Measurements from ENCODE around the gene VLDLR.
"Not testable (repeated sequence)": the region's sequence is repeated elsewhere in the genome, so short reads cannot be mapped to it uniquely, and the experiment has no call there.

Gene VLDLR

DNA sequence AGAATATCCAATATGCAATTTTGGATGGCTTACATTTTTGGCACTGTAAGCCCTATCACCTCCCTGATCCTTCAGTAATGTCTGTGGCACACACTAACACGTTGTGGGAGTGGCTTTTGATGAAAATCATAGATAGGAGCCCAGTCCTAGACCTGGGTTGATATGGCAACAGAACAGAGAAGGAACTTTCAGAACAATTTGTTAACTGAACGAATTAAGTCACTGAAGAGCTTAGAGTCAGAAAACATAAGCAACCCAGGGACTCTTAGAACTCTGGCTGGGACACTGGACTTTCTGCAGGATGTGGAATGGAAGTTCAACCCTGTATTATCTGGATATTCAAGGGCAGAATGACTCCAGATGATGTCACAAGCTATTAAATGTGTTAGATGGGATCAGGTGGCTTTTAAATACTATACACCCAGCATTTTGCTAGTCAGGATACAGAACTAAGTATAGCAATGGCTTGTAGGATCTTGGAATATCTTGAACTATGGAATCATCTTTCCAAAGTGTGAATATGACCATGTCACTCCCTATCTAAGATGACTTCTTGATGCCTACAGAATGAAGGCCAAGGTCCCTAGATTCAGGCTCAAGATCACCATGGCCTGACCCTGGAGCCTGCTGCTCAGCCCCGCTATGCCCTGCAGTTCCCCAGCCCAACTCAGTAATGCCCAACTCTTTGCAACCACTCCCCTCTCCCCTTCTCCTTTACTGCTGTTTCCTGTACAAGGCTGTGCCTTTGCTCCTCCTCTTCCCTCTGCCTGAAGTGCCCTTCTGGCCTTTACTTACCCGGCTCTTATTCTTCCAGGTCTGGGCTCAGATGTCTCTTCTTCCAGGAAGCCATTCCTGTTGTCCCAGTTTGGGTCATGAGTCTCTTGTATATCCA is 42.8 kb downstream of the VLDLR start:
- no peak for DNase-seq

GRCh38 chr9:2666569-2666968 is 45.0 kb downstream of the VLDLR start:
- no peak for DNase-seq

- no peak for DNase-seq
These were observed 51.6 kb downstream of the VLDLR start for GRCh38 chr9:2673161-2673560.

GRCh38 chr9:2674141-2674824 is 52.7 kb downstream of the VLDLR start:
- DNase-seq: no peak

GRCh38 chr9:2675834-2676233 is 54.2 kb downstream of the VLDLR start:
- no peak for DNase-seq

GRCh38 chr9:2676466-2676865 is 54.9 kb downstream of the VLDLR start:
- DNase-seq: no peak

DNA sequence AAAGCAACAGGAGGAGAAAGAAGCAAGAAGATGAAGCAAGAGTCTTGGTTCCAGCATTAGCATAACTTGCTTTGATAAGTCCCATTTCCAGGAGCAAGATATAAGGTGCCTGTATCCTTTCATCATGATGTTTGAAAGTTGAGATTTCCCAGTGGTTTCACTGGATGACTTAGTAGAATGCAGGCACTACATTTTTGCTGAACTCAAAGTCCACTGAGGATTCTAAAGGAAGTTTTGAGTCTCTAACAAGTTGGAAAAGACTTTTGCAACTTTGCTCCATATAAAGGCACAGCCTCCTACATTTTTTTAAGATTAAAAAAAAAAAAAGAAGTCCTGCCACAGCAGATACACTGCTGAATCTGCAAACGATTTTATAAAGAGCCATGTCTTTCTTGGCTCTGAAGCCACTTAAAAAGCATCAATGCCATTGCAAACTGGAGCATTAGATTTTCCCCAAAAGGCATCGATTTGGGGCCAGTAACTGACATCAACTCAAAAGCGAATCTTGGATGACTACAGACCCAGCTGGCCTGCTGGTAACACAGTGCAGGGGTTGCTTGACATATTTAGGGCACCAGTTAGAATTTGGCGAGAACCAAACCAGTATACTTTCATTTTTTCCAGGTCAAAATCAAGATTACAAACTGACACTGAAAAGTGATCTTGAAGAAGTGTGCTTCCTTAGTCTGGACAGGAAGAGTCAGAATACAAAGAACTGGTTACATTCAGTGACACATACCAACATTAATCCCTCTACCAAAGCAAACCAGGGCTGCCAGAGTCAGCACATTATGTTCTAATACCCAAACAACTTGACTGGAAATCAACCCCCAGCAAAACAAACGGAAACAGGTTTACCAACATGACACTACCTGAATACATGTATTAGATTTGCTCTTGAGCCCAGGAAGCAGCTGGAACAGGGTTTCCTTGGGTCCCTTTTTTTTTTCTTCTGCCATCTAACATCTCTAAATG is 56.6 kb downstream of the VLDLR start:
- DNase-seq: no peak

- DNase-seq: no peak
These were observed 57.4 kb downstream of the VLDLR start for GRCh38 chr9:2679011-2679410.

DNA sequence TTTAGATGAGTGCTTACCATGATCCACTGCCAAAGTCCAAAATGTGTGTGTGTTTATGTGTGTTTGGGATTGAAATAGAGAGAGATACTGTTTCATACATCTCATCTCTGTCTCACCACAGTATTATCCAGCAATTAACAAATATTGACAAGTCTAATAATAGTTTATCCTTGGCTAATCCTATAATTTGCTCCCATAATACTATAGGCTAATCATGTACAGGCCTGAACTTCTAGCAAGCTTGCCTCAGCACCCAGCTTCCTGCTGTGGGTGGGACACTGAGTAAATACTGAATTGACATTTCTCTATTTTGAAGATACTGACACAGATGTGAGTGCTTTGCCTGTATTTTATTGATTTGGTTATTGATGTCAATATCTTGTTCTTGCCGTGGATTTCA is 60.4 kb downstream of the VLDLR start:
- DNase-seq: no peak

DNA sequence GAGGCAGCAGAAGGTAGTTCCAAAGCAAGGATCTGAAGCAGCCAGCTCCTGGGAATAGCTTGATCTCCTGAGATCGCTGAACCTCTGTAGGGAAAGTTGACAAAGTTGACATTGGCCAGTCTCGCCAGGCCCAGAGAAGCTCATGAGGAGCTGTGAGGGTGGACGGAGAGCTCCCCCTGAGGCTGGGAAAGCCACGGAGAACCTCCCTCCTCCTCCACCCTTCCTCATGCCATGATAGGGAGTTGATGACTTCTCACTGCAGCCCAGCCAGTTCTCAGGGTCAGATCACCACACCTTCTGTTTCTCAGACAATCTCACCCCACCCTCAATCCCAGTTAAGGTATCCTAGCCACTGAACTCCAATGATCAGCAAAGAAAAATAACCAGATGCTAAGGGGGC is 65.3 kb downstream of the VLDLR start:
- no peak for DNase-seq

GRCh38 chr9:2688636-2689035 is 67.0 kb downstream of the VLDLR start:
- DNase-seq: no peak

DNA sequence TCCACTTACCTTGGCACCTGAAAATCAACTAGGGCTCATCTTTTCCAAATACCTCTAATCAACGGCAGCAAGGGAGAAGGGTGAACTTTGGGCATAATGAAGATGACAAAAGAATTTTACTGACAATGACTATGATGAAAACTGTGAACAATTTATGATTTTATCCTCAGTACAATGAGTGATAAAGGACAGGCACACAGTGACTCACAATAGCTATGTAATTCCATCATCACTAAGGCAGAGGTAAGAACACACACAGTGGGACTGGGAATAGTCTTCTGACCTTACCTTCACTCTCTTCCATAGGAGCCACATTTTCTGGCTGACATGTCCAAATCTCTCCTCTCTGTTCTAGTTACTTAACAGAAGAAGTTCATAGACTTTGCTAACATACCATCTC is 69.6 kb downstream of the VLDLR start:
- DNase-seq: no peak

DNA sequence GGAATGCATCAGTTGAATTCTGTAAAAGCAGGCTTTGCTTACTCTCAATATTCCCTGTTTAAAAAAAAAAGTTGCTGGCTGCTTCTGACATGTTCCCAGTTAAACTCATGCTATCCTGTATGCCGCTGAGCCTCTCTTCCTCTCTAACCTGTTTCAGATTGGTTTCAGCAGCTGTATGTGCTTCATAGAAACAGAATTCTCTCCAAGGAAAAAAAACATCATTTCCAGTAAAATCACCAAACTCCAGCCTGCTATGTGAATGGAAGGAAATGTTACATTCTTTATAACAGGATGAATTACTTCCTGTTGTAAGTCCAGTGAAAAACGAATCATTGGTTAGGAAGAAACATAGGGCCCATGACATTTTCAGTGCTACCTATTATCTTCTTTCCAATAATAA is 70.0 kb downstream of the VLDLR start:
- DNase-seq: no peak

- no peak for DNase-seq
These were observed 71.5 kb downstream of the VLDLR start for GRCh38 chr9:2693056-2693455.

- no peak for DNase-seq
These were observed 75.9 kb downstream of the VLDLR start for GRCh38 chr9:2697492-2697891.

- no peak for DNase-seq
These were observed 78.8 kb downstream of the VLDLR start for GRCh38 chr9:2700398-2700797.

- no peak for DNase-seq
These were observed 79.4 kb downstream of the VLDLR start for GRCh38 chr9:2700909-2701550.

GRCh38 chr9:2704504-2704903 is 82.9 kb downstream of the VLDLR start:
- DNase-seq: no peak

- not testable (repeated sequence) for DNase-seq
These were observed 85.7 kb downstream of the VLDLR start for GRCh38 chr9:2707256-2707655.
